ENCODE measurements around the gene AHRR. TPM values are rescaled to one million over a fixed set of nuclear protein-coding genes. Genes with fewer than 3 reads are reported as not detected.
A peak's percentile ranks its signal among the peaks of the same experiment; 100 is the strongest.

The AHRR gene
- total and polyA plus RNA-seq, 9 of the 15 experiments (the other 6 are each of a cell fraction or from before 2014, with no cell fraction given) = 0.06 to 1.6 (median 0.75) TPM; not detected in 1

- TF ChIP-seq, protein P1, sequence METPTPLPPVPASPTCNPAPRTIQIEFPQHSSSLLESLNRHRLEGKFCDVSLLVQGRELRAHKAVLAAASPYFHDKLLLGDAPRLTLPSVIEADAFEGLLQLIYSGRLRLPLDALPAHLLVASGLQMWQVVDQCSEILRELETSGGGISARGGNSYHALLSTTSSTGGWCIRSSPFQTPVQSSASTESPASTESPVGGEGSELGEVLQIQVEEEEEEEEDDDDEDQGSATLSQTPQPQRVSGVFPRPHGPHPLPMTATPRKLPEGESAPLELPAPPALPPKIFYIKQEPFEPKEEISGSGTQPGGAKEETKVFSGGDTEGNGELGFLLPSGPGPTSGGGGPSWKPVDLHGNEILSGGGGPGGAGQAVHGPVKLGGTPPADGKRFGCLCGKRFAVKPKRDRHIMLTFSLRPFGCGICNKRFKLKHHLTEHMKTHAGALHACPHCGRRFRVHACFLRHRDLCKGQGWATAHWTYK (CRISPR knock-in tag; IDR thresholded peaks at IDR 0.05) = peak; percentile 86; the same call in 1 of the 2 replicates
- TF ChIP-seq NR2C2 (CRISPR knock-in tag; IDR thresholded peaks at IDR 0.05) (no peak), NR2C2 (tag; IDR thresholded peaks at IDR 0.05) (0 out of 2 replicates have a peak, but pooled peaks have one; percentile 41), ZNF134 (CRISPR knock-in tag; conservative IDR thresholded peaks at IDR 0.05) (peak; percentile 28; the same call in 1 of the 2 replicates), ZNF146 (CRISPR knock-in tag; IDR thresholded peaks at IDR 0.05; ENCODE audit: unreplicated experiment) (no peak), TFAP4 (CRISPR knock-in tag; IDR thresholded peaks at IDR 0.05; ENCODE audit: borderline replicate concordance) (peak; percentile 34), LCOR (CRISPR knock-in tag; IDR thresholded peaks at IDR 0.05) (peak; percentile 72; the same call in 1 of the 2 replicates), OTX1 (CRISPR knock-in tag; IDR thresholded peaks at IDR 0.05) (0 out of 2 replicates have a peak, but pooled peaks have one; percentile 8), ZNF668 (CRISPR knock-in tag; IDR thresholded peaks at IDR 0.05) (peak; percentile 68), FOXA3 (CRISPR knock-in tag; conservative IDR thresholded peaks at IDR 0.05 in 1 of 2, IDR thresholded peaks at IDR 0.05 in 1 of 2) (peak in 1 of 2 experiments; percentile 68; a peak in 1 of 4 replicates), SAFB (IDR thresholded peaks at IDR 0.05; ENCODE audit: borderline replicate concordance, low read depth, low read length) (peak; percentile 68)
- TF ChIP-seq, protein P2, sequence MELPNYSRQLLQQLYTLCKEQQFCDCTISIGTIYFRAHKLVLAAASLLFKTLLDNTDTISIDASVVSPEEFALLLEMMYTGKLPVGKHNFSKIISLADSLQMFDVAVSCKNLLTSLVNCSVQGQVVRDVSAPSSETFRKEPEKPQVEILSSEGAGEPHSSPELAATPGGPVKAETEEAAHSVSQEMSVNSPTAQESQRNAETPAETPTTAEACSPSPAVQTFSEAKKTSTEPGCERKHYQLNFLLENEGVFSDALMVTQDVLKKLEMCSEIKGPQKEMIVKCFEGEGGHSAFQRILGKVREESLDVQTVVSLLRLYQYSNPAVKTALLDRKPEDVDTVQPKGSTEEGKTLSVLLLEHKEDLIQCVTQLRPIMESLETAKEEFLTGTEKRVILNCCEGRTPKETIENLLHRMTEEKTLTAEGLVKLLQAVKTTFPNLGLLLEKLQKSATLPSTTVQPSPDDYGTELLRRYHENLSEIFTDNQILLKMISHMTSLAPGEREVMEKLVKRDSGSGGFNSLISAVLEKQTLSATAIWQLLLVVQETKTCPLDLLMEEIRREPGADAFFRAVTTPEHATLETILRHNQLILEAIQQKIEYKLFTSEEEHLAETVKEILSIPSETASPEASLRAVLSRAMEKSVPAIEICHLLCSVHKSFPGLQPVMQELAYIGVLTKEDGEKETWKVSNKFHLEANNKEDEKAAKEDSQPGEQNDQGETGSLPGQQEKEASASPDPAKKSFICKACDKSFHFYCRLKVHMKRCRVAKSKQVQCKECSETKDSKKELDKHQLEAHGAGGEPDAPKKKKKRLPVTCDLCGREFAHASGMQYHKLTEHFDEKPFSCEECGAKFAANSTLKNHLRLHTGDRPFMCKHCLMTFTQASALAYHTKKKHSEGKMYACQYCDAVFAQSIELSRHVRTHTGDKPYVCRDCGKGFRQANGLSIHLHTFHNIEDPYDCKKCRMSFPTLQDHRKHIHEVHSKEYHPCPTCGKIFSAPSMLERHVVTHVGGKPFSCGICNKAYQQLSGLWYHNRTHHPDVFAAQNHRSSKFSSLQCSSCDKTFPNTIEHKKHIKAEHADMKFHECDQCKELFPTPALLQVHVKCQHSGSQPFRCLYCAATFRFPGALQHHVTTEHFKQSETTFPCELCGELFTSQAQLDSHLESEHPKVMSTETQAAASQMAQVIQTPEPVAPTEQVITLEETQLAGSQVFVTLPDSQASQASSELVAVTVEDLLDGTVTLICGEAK (IDR thresholded peaks at IDR 0.05) = no peak
- TF ChIP-seq, protein P2 (CRISPR knock-in tag; IDR thresholded peaks at IDR 0.05) = 0 out of 2 replicates have a peak, but pooled peaks have one; percentile 20
- TF ChIP-seq, protein P3, sequence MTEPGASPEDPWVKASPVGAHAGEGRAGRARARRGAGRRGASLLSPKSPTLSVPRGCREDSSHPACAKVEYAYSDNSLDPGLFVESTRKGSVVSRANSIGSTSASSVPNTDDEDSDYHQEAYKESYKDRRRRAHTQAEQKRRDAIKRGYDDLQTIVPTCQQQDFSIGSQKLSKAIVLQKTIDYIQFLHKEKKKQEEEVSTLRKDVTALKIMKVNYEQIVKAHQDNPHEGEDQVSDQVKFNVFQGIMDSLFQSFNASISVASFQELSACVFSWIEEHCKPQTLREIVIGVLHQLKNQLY (CRISPR knock-in tag; conservative IDR thresholded peaks at IDR 0.05) = peak in 1 of 2 experiments; percentile 90; a peak in 1 of 4 replicates
Measured at GRCh38 chr5:472656-473550, 151.4 kb downstream of the AHRR start (continued).
